Measurements from ENCODE around the gene C8G.
A peak's percentile ranks its signal among the peaks of the same experiment; 100 is the strongest.

C8G gene

DNA sequence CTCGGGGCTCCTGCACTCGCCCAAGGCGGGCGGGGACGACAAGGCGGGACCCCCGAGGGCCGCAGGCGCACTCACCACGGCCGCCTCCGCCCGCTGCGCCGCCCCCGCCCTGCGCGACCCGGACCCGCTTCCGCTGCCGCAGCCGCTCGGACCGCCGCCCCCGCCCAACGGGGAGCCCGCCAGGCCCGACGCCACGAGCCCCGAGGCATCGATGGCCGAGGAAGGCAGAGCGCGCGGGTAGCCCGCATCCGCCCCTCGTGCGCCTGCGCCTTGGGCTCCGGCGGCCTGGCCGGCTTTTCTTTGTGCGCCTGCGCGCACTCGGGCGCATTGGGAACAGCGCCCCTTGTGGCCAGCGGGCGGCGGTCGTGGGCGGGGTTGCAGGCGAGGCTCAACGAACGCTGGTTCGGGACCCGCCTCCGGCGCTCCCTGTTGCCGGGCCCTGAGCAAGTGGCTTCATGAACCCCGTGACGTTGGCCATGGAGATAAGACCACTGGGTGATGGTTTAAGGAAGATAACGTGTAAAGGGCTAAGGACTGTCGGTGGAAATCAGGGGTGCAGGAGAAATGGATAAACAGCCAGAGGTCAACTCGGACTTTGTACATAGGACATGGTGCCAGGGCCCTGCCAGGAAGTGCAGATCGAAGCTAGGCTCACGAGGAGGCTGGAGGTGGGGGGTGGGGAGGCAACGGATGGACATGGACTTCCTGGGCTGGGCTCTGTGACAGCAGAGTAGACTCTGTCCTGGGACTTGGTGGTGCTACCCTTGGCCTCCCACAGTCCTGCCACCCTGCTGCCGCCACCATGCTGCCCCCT lies at the start of gene C8G, which contains the start of gene FBXW5:
C8G (plus strand) TSS at position 725 of the 814 bp plus-strand sequence; CDS start at position 803, 78 bp downstream.
FBXW5 (minus strand) TSS at position 220 of the 814 bp plus-strand sequence. CDS start 655 bp downstream, outside the sequence.
- peak within 1 kb of the TSS; percentile 84 to 89 for H3K27ac ChIP-seq
- DNase-seq (ENCODE audit: low spot score): peak; percentile 95
- H3K4me3 ChIP-seq: peak within 1 kb of the TSS; percentile 90
- TF ChIP-seq, protein P1, sequence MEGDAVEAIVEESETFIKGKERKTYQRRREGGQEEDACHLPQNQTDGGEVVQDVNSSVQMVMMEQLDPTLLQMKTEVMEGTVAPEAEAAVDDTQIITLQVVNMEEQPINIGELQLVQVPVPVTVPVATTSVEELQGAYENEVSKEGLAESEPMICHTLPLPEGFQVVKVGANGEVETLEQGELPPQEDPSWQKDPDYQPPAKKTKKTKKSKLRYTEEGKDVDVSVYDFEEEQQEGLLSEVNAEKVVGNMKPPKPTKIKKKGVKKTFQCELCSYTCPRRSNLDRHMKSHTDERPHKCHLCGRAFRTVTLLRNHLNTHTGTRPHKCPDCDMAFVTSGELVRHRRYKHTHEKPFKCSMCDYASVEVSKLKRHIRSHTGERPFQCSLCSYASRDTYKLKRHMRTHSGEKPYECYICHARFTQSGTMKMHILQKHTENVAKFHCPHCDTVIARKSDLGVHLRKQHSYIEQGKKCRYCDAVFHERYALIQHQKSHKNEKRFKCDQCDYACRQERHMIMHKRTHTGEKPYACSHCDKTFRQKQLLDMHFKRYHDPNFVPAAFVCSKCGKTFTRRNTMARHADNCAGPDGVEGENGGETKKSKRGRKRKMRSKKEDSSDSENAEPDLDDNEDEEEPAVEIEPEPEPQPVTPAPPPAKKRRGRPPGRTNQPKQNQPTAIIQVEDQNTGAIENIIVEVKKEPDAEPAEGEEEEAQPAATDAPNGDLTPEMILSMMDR (IDR thresholded peaks at IDR 0.05): peak; percentile 94

DNA sequence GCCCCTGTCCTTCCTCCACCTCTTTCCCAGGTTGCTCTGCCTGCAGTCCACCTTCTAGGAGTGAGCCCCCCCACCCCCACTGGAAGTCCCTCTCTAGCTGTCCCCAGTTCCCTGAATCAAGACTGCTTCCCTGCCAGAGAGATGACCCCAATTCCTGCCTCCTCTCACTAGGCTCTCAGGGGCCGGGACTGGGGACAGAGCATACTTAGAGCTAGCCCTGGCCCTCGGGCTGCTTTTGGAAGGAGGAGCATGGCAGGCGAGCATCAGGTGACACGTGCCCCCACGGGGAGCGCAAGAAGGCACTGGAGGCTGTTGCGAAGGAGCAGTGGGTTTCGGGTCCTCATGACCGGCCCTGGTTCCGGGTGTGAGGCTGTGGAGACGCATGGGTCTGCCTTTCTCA lies 49.0 kb upstream of the C8G start:
- TF ChIP-seq, protein P1 (IDR thresholded peaks at IDR 0.05): no peak
- Histone ChIP-seq H3K4me3 (no peak overlapping the region), H3K27ac (no peak overlapping the region)
- no peak for DNase-seq (ENCODE audit: low spot score)

DNA sequence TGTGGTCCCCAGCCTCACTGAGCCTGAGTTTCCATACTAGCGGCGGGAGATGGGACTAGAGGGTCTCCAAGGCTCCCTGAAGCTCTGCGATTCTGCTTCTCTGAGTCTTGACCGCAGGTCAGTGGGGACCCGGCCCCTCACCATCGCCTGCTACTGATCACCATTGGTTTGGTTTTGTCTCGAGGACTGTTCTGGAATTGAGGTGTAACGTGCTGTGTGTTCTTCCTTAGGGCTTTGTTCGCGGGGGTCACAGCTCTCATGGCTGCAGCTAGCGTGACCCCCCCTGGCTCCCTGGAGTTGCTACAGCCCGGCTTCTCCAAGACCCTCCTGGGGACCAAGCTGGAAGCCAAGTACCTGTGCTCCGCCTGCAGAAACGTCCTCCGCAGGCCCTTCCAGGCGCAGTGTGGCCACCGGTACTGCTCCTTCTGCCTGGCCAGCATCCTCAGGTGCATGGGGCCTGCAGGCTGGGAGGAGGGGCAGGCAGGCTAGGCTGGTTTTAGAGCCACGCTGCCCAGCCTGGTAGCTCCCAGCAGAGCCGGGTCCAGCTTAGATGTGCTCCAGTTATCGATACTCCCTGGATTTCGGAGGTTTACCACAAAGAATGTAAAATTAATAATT lies 46.5 kb upstream of the C8G start:
- no peak overlapping the region for H3K27ac ChIP-seq
- TF ChIP-seq, protein P1 (IDR thresholded peaks at IDR 0.05): no peak
- H3K4me3 ChIP-seq: no peak overlapping the region
- DNase-seq (ENCODE audit: low spot score): no peak

DNA sequence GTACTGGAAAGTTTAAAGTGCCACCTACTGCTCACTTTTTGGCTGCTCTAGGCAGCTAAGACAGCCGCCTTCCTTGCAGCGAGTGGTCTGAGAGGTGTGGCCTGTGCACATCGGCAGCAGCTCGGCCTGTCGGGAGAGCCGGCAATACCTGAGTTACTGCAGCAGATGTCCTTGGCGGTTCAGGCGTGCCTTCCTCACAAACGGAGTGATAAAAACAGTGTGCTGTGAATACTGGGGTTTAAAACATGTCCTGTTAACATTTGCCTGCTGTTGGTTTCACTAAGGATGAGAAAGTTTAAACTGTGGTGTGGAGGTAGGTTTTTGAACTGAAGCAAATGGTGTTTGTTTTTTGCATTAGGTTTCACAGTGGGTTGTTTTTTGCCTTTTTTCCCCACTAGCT lies 45.8 kb upstream of the C8G start:
- DNase-seq (ENCODE audit: low spot score): no peak
- Histone ChIP-seq H3K27ac (no peak overlapping the region), H3K4me3 (no peak overlapping the region)
- TF ChIP-seq, protein P1 (IDR thresholded peaks at IDR 0.05): no peak

DNA sequence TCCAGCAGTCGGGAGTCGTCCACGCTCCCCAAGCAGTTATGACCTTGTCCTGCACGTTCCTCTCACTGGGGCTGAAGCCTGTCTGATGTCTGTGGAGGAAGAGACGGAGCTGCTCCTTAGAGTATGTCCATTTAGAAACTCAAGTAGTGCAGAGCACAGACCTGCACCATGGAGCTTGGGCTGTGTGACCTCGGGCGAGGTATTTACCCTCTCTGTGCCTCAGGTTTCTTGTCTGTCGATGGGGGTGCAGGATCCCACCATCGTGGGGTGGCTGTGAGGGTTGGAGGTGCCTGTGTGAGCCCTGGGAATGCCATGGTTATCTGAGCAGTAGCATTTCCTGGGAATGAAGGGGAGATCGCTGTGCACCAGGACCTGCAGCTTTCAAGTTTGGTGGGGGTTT lies 44.5 kb upstream of the C8G start:
- TF ChIP-seq, protein P1 (IDR thresholded peaks at IDR 0.05): no peak
- no peak for DNase-seq (ENCODE audit: low spot score)
- no peak overlapping the region for H3K27ac ChIP-seq
- H3K4me3 ChIP-seq: no peak overlapping the region

DNA sequence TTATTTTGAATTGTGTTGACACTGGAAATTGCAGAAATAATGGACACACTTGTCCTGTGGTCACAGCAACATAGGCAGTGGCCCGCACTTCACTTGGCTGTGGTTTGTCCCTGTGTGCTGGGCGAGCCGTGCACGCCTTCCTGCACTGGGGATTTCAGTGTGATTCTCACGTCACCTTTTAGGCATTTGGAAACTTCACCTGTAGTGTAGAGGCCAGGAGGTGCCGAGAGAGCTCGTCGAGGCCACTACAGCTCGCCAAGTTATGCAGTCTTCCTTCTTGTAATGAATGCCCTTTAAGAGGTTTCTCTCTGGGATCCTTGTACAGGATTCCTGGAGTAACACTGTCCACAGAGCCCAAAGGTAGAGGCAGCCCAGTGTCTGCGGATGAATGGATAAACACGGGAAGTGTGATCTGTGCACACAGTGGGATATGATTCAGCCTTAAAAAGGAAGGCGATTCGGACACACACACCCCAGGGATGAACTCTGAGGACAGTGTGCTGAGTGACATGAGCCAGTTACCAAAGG lies 44.0 kb upstream of the C8G start:
- TF ChIP-seq, protein P1 (IDR thresholded peaks at IDR 0.05): no peak
- no peak overlapping the region for H3K4me3 ChIP-seq
- DNase-seq (ENCODE audit: low spot score): no peak
- peak overlapping the region; percentile 60 to 78 for H3K27ac ChIP-seq
